Measurements from ENCODE around the gene TRERF1. TPM values are rescaled to one million over a fixed set of nuclear protein-coding genes. Genes with fewer than 3 reads are reported as not detected.

The TRERF1 gene
- total RNA-seq, 4 donors from 2014 or later: 3.3 to 16.3 (median 7.2) TPM

GRCh38 chr6:42264852-42265390 is 186.8 kb downstream of the TRERF1 start:
- Histone ChIP-seq H3K27ac (no peak overlapping the region), H3K27me3 (no peaks in the 10 kb centered on the region), H3K4me3 (no peak overlapping the region), H3K36me3 (no peaks in the 10 kb centered on the region), H3K9me3 (no peaks in the 10 kb centered on the region), H3K4me1 (no peaks in the 10 kb centered on the region)
- DNase-seq: no peak
- TF ChIP-seq POLR2A (IDR thresholded peaks at IDR 0.05) (no peak), CTCF (IDR thresholded peaks at IDR 0.05) (no peak)
- intact Hi-C loops (cut with DNase I; ENCODE audit: low total_unique reads): no loop called here

- Histone ChIP-seq H3K27me3 (no peaks in the 10 kb centered on the region), H3K4me1 (no peaks in the 10 kb centered on the region), H3K36me3 (no peaks in the 10 kb centered on the region), H3K27ac (no peak overlapping the region), H3K9me3 (no peaks in the 10 kb centered on the region), H3K4me3 (no peak overlapping the region)
- no peak for TF ChIP-seq CTCF (IDR thresholded peaks at IDR 0.05)
- no peak for TF ChIP-seq POLR2A (IDR thresholded peaks at IDR 0.05)
- DNase-seq: no peak
- intact Hi-C loops (cut with DNase I; ENCODE audit: low total_unique reads): no loop called here
Measured at GRCh38 chr6:42264162-42264851, 187.4 kb downstream of the TRERF1 start.

DNA sequence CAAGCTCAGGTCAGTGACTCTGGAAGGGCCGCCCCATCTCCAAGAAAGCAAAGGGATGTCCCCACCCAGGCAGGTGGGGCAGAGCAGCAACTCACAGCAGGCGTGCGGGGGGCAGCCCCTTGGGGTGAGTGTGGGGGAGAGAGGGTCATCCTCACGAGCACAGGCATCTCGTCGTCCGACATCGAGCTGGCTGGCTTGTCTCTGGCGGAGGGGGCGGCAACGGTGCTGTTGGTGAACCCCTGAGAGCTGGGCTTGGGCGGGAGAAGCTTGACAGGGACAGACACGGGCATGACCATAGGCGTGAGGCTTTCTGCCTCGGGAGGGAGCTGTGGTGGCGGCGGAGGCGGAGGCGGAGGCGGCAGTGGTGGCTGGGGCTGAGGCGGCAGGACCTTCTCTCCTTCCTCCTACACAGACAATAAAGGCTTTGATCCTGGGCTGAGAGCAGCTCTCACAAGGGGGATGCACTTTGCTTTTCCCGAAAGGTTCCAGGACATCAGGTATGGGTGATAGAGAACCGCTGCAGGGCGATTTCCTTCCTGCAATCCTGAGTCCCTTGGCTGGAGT is 188.5 kb downstream of the TRERF1 start:
- Histone ChIP-seq H3K27me3 (no peaks in the 10 kb centered on the region), H3K4me1 (no peaks in the 10 kb centered on the region), H3K9me3 (no peaks in the 10 kb centered on the region), H3K36me3 (no peaks in the 10 kb centered on the region), H3K4me3 (no peak overlapping the region), H3K27ac (no peak overlapping the region)
- intact Hi-C loops (cut with DNase I; ENCODE audit: low total_unique reads): no loop called here
- no peak for TF ChIP-seq CTCF (IDR thresholded peaks at IDR 0.05)
- no peak for DNase-seq

DNA sequence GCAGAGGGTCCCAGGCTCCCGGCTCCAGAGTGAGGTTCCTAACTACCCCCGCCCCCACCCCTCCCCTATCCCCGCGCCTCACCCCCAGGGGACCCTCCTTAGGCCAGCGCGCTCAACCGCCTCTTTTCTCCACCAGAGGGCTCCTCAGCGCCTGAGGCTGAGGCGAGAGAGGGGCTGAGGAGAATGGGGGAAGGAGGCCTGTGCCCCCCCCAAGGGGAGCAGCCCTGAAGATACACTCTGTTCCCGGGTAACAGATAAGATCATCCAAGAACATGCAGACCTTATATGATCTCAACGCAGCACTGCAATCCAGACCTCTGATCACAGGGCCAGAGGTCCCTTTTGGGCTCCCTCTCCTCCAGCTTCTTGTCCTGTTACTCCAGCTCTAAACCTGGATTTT is 190.8 kb downstream of the TRERF1 start:
- no peaks in the 10 kb centered on the region for H3K36me3 ChIP-seq
- TF ChIP-seq CTCF (IDR thresholded peaks at IDR 0.05): peak; percentile 46 to 54 (median 49)
- no peak for TF ChIP-seq POLR2A (IDR thresholded peaks at IDR 0.05)
- intact Hi-C loops (cut with DNase I; ENCODE audit: low total_unique reads): no loop called here
- no peak overlapping the region for H3K4me3 ChIP-seq
- H3K9me3 ChIP-seq: no peaks in the 10 kb centered on the region
- DNase-seq: peak; percentile 58 to 72
- no peaks in the 10 kb centered on the region for H3K4me1 ChIP-seq
- no peaks in the 10 kb centered on the region for H3K27me3 ChIP-seq
- peak overlapping the region; percentile 61 to 70 for H3K27ac ChIP-seq

DNA sequence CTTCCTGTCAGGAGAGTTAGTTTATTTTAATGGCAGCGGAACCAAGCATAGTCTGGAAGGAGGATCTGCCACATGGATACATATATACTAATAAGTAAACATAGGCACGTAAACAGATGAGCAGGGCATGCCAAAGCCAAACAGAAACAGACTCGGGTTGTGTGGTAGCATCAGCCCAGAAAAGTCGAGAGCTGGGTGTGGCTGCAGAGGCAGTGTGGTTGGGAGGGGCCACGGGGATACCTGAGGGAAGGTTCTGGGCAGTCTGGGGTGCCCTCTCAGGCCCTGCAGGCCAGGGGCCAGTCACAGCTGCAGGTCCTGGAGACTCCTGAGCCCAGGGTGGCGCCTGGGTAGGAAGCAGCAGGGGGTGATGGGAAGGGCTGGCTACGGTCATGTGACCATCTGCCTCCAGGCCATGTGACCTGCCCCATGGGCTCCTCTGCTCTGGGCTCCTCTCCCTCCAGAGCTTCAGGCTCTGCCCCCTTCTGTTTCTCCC is 191.3 kb downstream of the TRERF1 start:
- Histone ChIP-seq H3K4me1 (no peaks in the 10 kb centered on the region), H3K9me3 (no peaks in the 10 kb centered on the region), H3K36me3 (no peaks in the 10 kb centered on the region), H3K27me3 (no peaks in the 10 kb centered on the region), H3K4me3 (no peak overlapping the region), H3K27ac (peak overlapping the region; percentile 61 to 70)
- intact Hi-C loops (cut with DNase I; ENCODE audit: low total_unique reads): no loop called here
- peak; percentile 43 to 47 for DNase-seq
- no peak for TF ChIP-seq POLR2A (IDR thresholded peaks at IDR 0.05)
- no peak for TF ChIP-seq CTCF (IDR thresholded peaks at IDR 0.05)
